WTC11 (cell line): ENCODE data around the gene COG2. TPM values are rescaled to one million over a fixed set of nuclear protein-coding genes. Genes with fewer than 3 reads are reported as not detected.

Experiments
- ATAC-seq: fragments of 200-7000 bp; cut with Tn5 transposase; 2 replicates; pipeline ENCODE4 v1.10.0; 2021; ENCODE audit warnings: mild to moderate bottlenecking, moderate library complexity
- CTCF ChIA-PET: fragments of 300-600 bp; sonication (Branson Sonifier 250); formaldehyde crosslinking; loops from one replicate; lab custom pipeline; 2021; ENCODE audit warnings: antibody characterized with exemption; lab: Charles Lee
- POLR2A ChIA-PET: fragments of 350-600 bp; sonication (Branson Sonifier 250); formaldehyde crosslinking; loops from one replicate; lab custom pipeline; 2021; ENCODE audit warnings: antibody characterized with exemption; lab: Charles Lee
- DNase-seq: peaks from one replicate; pipeline ENCODE4 v3.0.0; 2021; ENCODE audit warnings: low spot score
- H3K27ac Mint-ChIP-seq: 2 replicates; pipeline ENCODE4 v1.8.0; 2021; ENCODE audit warnings: mixed read lengths
- H3K27me3 Mint-ChIP-seq: 2 replicates; pipeline ENCODE4 v1.8.0; 2021; ENCODE audit warnings: low read depth, mild to moderate bottlenecking, moderate library complexity, mixed read lengths
- H3K36me3 Mint-ChIP-seq: 2 replicates; pipeline ENCODE4 v1.8.0; 2021; ENCODE audit warnings: mixed read lengths
- H3K4me1 Mint-ChIP-seq: 2 replicates; pipeline ENCODE4 v1.8.0; 2022; ENCODE audit warnings: mixed read lengths
- H3K4me3 Mint-ChIP-seq: 2 replicates; pipeline ENCODE4 v1.8.0; 2021; ENCODE audit warnings: mild to moderate bottlenecking, moderate library complexity, mixed read lengths
- H3K9me3 Mint-ChIP-seq: 2 replicates; pipeline ENCODE4 v1.8.0; 2021; ENCODE audit warnings: mixed read lengths
- AR ChIP-seq: fragments of 250-450 bp; sonication (Bioruptor Pico); IDR thresholded peaks from 2 replicates; pipeline ENCODE4 v1.9.0; 2021; ENCODE audit warnings: mild to moderate bottlenecking
- CBFB ChIP-seq: sonication (generic); formaldehyde crosslinking; IDR thresholded peaks from 2 replicates; pipeline ENCODE4 v1.8.1; 2022; ENCODE audit warnings: mild to moderate bottlenecking, low read depth, missing genetic modification reagents
- EMX1 ChIP-seq: fragments of 250-450 bp; sonication (Bioruptor Pico); IDR thresholded peaks from 2 replicates; pipeline ENCODE4 v1.8.0; 2021; ENCODE audit warnings: mild to moderate bottlenecking
- FOXJ3 ChIP-seq: sonication (generic); formaldehyde crosslinking; IDR thresholded peaks from 2 replicates; pipeline ENCODE4 v1.9.0; 2021; ENCODE audit warnings: missing genetic modification reagents, mild to moderate bottlenecking, borderline replicate concordance
- HMGA2 ChIP-seq: fragments of 250-450 bp; sonication (Bioruptor Pico); IDR thresholded peaks from 2 replicates; pipeline ENCODE4 v1.4.0; 2021; ENCODE audit warnings: mild to moderate bottlenecking, moderate library complexity
- JUN ChIP-seq: sonication (generic); formaldehyde crosslinking; IDR thresholded peaks from 2 replicates; pipeline ENCODE4 v1.8.0; 2023; ENCODE audit warnings: mild to moderate bottlenecking, missing genetic modification reagents
- NFE2L1 ChIP-seq: sonication (generic); formaldehyde crosslinking; IDR thresholded peaks from 2 replicates; pipeline ENCODE4 v1.8.1; 2023; ENCODE audit warnings: missing genetic modification reagents
- OVOL2 ChIP-seq: fragments of 250-450 bp; sonication (Bioruptor Pico); IDR thresholded peaks from 2 replicates; pipeline ENCODE4 v1.9.0; 2021; ENCODE audit warnings: mild to moderate bottlenecking, borderline replicate concordance
- PRRX2 ChIP-seq: fragments of 250-450 bp; sonication (Bioruptor Pico); IDR thresholded peaks from 2 replicates; pipeline ENCODE4 v1.8.0; 2021; ENCODE audit warnings: mild to moderate bottlenecking
- STAT6 ChIP-seq: sonication (generic); formaldehyde crosslinking; conservative IDR thresholded peaks from 2 replicates; pipeline ENCODE4 v1.8.1; 2023; ENCODE audit warnings: mild to moderate bottlenecking, low read depth, missing genetic modification reagents, moderate library complexity
- ZNF232 ChIP-seq: sonication (generic); formaldehyde crosslinking; IDR thresholded peaks from 2 replicates; pipeline ENCODE4 v1.8.0; 2022; ENCODE audit warnings: mild to moderate bottlenecking, missing genetic modification reagents
- ZNF263 ChIP-seq: sonication (generic); formaldehyde crosslinking; IDR thresholded peaks from 2 replicates; pipeline ENCODE4 v1.8.1; 2022; ENCODE audit warnings: low read depth, mild to moderate bottlenecking, moderate library complexity, missing genetic modification reagents
- ZNF416 ChIP-seq: fragments of 250-450 bp; sonication (Bioruptor Pico); IDR thresholded peaks from 2 replicates; pipeline ENCODE4 v1.9.0; 2021; ENCODE audit warnings: mild to moderate bottlenecking, inconsistent platforms
- total RNA-seq: library from RNA; stranded (reverse); gene quantifications from 3 replicates; pipeline ENCODE4 v1.2.3, GENCODE V29; 2021
- TF ChIP-seq, protein P1 (sequence below): fragments of 200-600 bp; IDR thresholded peaks from 2 replicates; pipeline ENCODE4 v1.8.0; 2022; ENCODE audit warnings: antibody characterized with exemption
- TF ChIP-seq, protein P2 (sequence below): sonication (generic); formaldehyde crosslinking; IDR thresholded peaks from 2 replicates; pipeline ENCODE4 v1.8.1; 2022; ENCODE audit warnings: low read depth, missing genetic modification reagents, borderline replicate concordance
- TF ChIP-seq, protein P3 (sequence below): sonication (generic); formaldehyde crosslinking; IDR thresholded peaks from 2 replicates; pipeline ENCODE4 v1.8.1; 2023; ENCODE audit warnings: mild to moderate bottlenecking, missing genetic modification reagents, borderline replicate concordance

COG2 gene
- total RNA-seq, 1 experiment from 2014 or later, result 30.9 TPM

GRCh38 chr1:230669543-230669942 lies 27.3 kb downstream of the COG2 start:
- Mint-ChIP-seq H3K27me3 (no peaks in the 10 kb centered on the region), H3K4me3 (no peak overlapping the region), H3K4me1 (no peaks in the 10 kb centered on the region), H3K9me3 (no peaks in the 10 kb centered on the region)
- no peak for DNase-seq
- no peak for ATAC-seq
- POLR2A ChIA-PET, result no interaction called here
- CTCF ChIA-PET, result interaction anchor here (1.4 kb wide), 1 partner anchor 28 kb away, joined by 6 read pairs; the partner anchor contains the start of gene COG2
- TF ChIP-seq AR (CRISPR knock-in tag), result no peak
- TF ChIP-seq STAT6 (CRISPR knock-in tag), result no peak
- TF ChIP-seq EMX1 (CRISPR knock-in tag), result no peak
- TF ChIP-seq FOXJ3 (CRISPR knock-in tag), result no peak
- no peak for TF ChIP-seq OVOL2 (CRISPR knock-in tag)
- no peak for TF ChIP-seq NFE2L1 (CRISPR knock-in tag)
- TF ChIP-seq JUN (CRISPR knock-in tag), result no peak
- no peak for TF ChIP-seq ZNF263 (CRISPR knock-in tag)
- no peak for TF ChIP-seq CBFB (CRISPR knock-in tag)
- TF ChIP-seq ZNF416 (CRISPR knock-in tag), result no peak
- TF ChIP-seq, protein P1, sequence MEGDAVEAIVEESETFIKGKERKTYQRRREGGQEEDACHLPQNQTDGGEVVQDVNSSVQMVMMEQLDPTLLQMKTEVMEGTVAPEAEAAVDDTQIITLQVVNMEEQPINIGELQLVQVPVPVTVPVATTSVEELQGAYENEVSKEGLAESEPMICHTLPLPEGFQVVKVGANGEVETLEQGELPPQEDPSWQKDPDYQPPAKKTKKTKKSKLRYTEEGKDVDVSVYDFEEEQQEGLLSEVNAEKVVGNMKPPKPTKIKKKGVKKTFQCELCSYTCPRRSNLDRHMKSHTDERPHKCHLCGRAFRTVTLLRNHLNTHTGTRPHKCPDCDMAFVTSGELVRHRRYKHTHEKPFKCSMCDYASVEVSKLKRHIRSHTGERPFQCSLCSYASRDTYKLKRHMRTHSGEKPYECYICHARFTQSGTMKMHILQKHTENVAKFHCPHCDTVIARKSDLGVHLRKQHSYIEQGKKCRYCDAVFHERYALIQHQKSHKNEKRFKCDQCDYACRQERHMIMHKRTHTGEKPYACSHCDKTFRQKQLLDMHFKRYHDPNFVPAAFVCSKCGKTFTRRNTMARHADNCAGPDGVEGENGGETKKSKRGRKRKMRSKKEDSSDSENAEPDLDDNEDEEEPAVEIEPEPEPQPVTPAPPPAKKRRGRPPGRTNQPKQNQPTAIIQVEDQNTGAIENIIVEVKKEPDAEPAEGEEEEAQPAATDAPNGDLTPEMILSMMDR, result no peak
- TF ChIP-seq, protein P2, sequence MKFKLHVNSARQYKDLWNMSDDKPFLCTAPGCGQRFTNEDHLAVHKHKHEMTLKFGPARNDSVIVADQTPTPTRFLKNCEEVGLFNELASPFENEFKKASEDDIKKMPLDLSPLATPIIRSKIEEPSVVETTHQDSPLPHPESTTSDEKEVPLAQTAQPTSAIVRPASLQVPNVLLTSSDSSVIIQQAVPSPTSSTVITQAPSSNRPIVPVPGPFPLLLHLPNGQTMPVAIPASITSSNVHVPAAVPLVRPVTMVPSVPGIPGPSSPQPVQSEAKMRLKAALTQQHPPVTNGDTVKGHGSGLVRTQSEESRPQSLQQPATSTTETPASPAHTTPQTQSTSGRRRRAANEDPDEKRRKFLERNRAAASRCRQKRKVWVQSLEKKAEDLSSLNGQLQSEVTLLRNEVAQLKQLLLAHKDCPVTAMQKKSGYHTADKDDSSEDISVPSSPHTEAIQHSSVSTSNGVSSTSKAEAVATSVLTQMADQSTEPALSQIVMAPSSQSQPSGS (CRISPR knock-in tag), result no peak
- TF ChIP-seq, all 79 proteins: peak for 0
- no peak overlapping the region for H3K27ac Mint-ChIP-seq
- peaks cover 57% of the 10 kb centered on the region for H3K36me3 Mint-ChIP-seq

GRCh38 chr1:230674581-230674980 lies 32.3 kb downstream of the COG2 start:
- no peaks in the 10 kb centered on the region for H3K4me1 Mint-ChIP-seq
- ChIA-PET CTCF (no interaction called here), POLR2A (no interaction called here)
- H3K27ac Mint-ChIP-seq, result no peak overlapping the region
- H3K4me3 Mint-ChIP-seq, result no peak overlapping the region
- TF ChIP-seq, protein P3, sequence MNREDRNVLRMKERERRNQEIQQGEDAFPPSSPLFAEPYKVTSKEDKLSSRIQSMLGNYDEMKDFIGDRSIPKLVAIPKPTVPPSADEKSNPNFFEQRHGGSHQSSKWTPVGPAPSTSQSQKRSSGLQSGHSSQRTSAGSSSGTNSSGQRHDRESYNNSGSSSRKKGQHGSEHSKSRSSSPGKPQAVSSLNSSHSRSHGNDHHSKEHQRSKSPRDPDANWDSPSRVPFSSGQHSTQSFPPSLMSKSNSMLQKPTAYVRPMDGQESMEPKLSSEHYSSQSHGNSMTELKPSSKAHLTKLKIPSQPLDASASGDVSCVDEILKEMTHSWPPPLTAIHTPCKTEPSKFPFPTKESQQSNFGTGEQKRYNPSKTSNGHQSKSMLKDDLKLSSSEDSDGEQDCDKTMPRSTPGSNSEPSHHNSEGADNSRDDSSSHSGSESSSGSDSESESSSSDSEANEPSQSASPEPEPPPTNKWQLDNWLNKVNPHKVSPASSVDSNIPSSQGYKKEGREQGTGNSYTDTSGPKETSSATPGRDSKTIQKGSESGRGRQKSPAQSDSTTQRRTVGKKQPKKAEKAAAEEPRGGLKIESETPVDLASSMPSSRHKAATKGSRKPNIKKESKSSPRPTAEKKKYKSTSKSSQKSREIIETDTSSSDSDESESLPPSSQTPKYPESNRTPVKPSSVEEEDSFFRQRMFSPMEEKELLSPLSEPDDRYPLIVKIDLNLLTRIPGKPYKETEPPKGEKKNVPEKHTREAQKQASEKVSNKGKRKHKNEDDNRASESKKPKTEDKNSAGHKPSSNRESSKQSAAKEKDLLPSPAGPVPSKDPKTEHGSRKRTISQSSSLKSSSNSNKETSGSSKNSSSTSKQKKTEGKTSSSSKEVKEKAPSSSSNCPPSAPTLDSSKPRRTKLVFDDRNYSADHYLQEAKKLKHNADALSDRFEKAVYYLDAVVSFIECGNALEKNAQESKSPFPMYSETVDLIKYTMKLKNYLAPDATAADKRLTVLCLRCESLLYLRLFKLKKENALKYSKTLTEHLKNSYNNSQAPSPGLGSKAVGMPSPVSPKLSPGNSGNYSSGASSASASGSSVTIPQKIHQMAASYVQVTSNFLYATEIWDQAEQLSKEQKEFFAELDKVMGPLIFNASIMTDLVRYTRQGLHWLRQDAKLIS (CRISPR knock-in tag), result no peak
- no peak for TF ChIP-seq ZNF232
- no peak for TF ChIP-seq HMGA2
- no peak for TF ChIP-seq PRRX2
- no peak for ATAC-seq
- H3K27me3 Mint-ChIP-seq, result no peaks in the 10 kb centered on the region
- 0 out of 2 replicates have a peak, but pooled peaks cover 4% of the 10 kb centered on the region for H3K9me3 Mint-ChIP-seq
- no peak for DNase-seq
- H3K36me3 Mint-ChIP-seq, result peaks cover 58% of the 10 kb centered on the region
